Pancreas (tissue), 10 donors: ENCODE measurements around the gene DTNBP1. TPM values are rescaled to one million over a fixed set of nuclear protein-coding genes. Genes with fewer than 3 reads are reported as not detected.

Source experiments
- ATAC-seq, 4 donors: fragments of 200-7000 bp; cut with Tn5 transposase; one replicate each; pipeline versions ENCODE4 v1.8.0 to v1.9.1; 2020; ENCODE audit warnings: mild to moderate bottlenecking in 4 of 4, moderate library complexity in 4 of 4
- DNase-seq, 6 donors: peaks; one replicate each; pipeline ENCODE4 v3.0.0-alpha.2; 2020
- FAIRE-seq: peaks from 2 replicates; lab custom pipeline; 2012; peaks lifted over from hg19 to GRCh38; lab: Jason Lieb, UNC
- H3K27ac ChIP-seq, 4 donors: fragments of 200-600 bp; sonication (generic); 1 replicate in 3 of 4; 2 replicates in 1 of 4; pipeline versions ENCODE4 v1.5.0 to v1.8.0; 2020
- H3K27me3 ChIP-seq, 4 donors: fragments of 200-600 bp; one replicate each; pipeline ENCODE4 v1.8.0; 2021
- H3K36me3 ChIP-seq, 3 donors: fragments of 200-600 bp; sonication (generic) in 1 of 3; one replicate each; pipeline versions ENCODE4 v1.5.0 to v1.8.0; 2020 to 2021
- H3K4me1 ChIP-seq, 3 donors: fragments of 200-600 bp; one replicate each; pipeline ENCODE4 v1.8.0; 2021
- H3K4me3 ChIP-seq, 4 donors: fragments of 200-600 bp; sonication (generic) in 2 of 4; one replicate each; pipeline versions ENCODE4 v1.5.0 to v1.8.0; 2020 to 2021
- H3K9me3 ChIP-seq, 4 donors: fragments of 200-600 bp; one replicate each; pipeline ENCODE4 v1.8.0; 2021
- CTCF ChIP-seq, 4 donors: fragments of 200-600 bp; sonication (generic) in 3 of 4; IDR thresholded peaks; one replicate each; pipeline versions ENCODE4 v1.5.0 to v1.8.0; 2021; ENCODE audit warnings: antibody characterized with exemption in 4 of 4
- WGBS, 2 donors: extraction: QIAGEN DNeasy Blood & Tissue Kit; methylation state at CpG; one replicate each; pipeline ENCODE4 v1.1.7; 2013; 5-methylcytosine and 5-hydroxymethylcytosine counted together
- intact Hi-C, 3 donors: fragments of 100-400 bp; cut with DNase I; formaldehyde crosslinking; loops; one replicate each; pipeline versions ENCODE4 v1.11.1 to v1.14.2; 2022
- polyA plus RNA-seq, 2 donors: library from polyadenylated mRNA; stranded (reverse); fragments of 200-250 nt; gene quantifications; one replicate each; pipeline ENCODE4 v1.2.3, GENCODE V29; 2013
- total RNA-seq, 6 donors: library from RNA; stranded (reverse); fragmentation: NEBNext Ultra II Directional in 4 of 6; extraction: Animal tissue kit (Norgen Biotek cat#: 25700) in 4 of 6; gene quantifications; one replicate each; pipeline versions ENCODE4 v1.2.1 to v1.2.4, GENCODE V29; 2021 to 2023
- donor health status: healthy with polysubstance abuse.
- donor health status: DM: no; HTN: no; CAD: no; lungs with moderate emphysema.
- donor health status: DM: no; HTN: no; CAD: no.
- donor health status: control.
- donor health status: control.
- donor health status: Bipolar disorder and iron deficiency.
- donor health status: DM: yes; HTN: yes; CAD: no.
- donor health status: DM: no; HTN: no; CAD: no.
- donor health status: DM: no; HTN: no; CAD: no.
- donor health status: DM: yes; HTN: yes; CAD: no.

The DTNBP1 gene
- total and polyA plus RNA-seq, 8 donors, result 6.5 to 11.5 (median 8.0) TPM

GRCh38 chr6:15626160-15626559 is 36.7 kb downstream of the DTNBP1 start:
- Histone ChIP-seq H3K9me3 (no peaks in the 10 kb centered on the region), H3K36me3 (no peaks in the 10 kb centered on the region), H3K27ac (no peak overlapping the region), H3K27me3 (no peaks in the 10 kb centered on the region), H3K4me1 (peaks cover 0 to 10% (median 7%) of the 10 kb centered on the region in 3 donors), H3K4me3 (no peak overlapping the region)
- intact Hi-C loops, result loop anchor here in 1 of 3 donors (10.0 kb wide), 1 partner anchor 1411 kb away; no protein-coding TSS in a partner anchor
- WGBS, 2 donors, result 44 to 45% methylated on average over 1 of the region's 1 CpG
- no peak for DNase-seq
- no peak for ATAC-seq
- FAIRE-seq, result no peak
- TF ChIP-seq CTCF (IDR thresholded peaks at IDR 0.05), result no peak

- peak in 3 of 4 donors; percentile 41 to 58 (median 46) for TF ChIP-seq CTCF (IDR thresholded peaks at IDR 0.05)
- Histone ChIP-seq H3K4me3 (no peak overlapping the region), H3K27me3 (no peaks in the 10 kb centered on the region), H3K9me3 (no peaks in the 10 kb centered on the region), H3K27ac (no peak overlapping the region), H3K4me1 (peaks cover 0 to 13% (median 9%) of the 10 kb centered on the region in 3 donors), H3K36me3 (no peaks in the 10 kb centered on the region)
- intact Hi-C loops, result loop anchor here in 1 of 3 donors (10.0 kb wide), 1 partner anchor 1409 kb away; no protein-coding TSS in a partner anchor
- 70 to 74% methylated on average over 8 of the region's 8 CpGs for WGBS, 2 donors
- FAIRE-seq (peak; percentile 96), DNase-seq (no peak), ATAC-seq (peak; percentile 43 to 59 (median 52))
These were observed 39.3 kb downstream of the DTNBP1 start for GRCh38 chr6:15623276-15624116.

DNA sequence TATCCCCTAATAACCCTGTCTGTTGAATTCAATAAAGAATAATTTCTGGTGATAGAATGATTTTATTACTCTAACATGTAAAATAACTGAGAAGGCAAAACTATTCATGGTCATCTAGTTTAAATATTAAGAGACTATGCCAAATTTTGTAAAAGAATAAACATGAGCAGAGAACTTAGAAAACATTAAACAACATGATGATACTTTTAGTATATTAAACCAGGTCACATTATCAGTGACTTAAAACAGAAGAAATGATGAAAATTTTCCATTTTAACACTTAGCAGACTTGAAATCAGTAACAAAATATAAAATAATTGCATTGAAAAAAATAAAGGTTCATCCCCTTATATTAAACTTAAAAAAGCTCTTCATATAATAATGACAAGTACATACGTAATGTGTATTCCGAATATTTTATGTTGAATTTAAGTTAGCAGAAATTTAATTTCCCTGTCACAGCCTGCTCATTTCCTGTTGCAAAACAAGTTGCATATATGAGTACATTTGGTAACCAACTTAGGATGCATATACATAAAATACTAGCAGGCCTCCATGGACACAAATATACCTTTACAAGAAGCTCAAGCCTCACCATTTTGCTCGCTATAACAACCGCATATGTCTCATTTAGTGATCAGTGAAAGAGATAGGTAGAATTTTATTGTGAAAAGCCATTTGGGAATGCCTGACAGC is 40.6 kb downstream of the DTNBP1 start:
- intact Hi-C loops, result loop anchor here in 1 of 3 donors (10.0 kb wide), 1 partner anchor 1407 kb away; no protein-coding TSS in a partner anchor
- WGBS, 2 donors, result 91% methylated on average over 4 of the region's 4 CpGs
- FAIRE-seq (peak; percentile 39), DNase-seq (no peak), ATAC-seq (no peak)
- Histone ChIP-seq H3K4me3 (no peak overlapping the region), H3K4me1 (peaks cover 0 to 13% (median 9%) of the 10 kb centered on the region in 3 donors), H3K36me3 (no peaks in the 10 kb centered on the region), H3K27ac (peak overlapping the region in 3 of 4 donors; percentile 22 to 50 (median 49)), H3K9me3 (no peaks in the 10 kb centered on the region), H3K27me3 (no peaks in the 10 kb centered on the region)
- TF ChIP-seq CTCF (IDR thresholded peaks at IDR 0.05), result no peak

DNA sequence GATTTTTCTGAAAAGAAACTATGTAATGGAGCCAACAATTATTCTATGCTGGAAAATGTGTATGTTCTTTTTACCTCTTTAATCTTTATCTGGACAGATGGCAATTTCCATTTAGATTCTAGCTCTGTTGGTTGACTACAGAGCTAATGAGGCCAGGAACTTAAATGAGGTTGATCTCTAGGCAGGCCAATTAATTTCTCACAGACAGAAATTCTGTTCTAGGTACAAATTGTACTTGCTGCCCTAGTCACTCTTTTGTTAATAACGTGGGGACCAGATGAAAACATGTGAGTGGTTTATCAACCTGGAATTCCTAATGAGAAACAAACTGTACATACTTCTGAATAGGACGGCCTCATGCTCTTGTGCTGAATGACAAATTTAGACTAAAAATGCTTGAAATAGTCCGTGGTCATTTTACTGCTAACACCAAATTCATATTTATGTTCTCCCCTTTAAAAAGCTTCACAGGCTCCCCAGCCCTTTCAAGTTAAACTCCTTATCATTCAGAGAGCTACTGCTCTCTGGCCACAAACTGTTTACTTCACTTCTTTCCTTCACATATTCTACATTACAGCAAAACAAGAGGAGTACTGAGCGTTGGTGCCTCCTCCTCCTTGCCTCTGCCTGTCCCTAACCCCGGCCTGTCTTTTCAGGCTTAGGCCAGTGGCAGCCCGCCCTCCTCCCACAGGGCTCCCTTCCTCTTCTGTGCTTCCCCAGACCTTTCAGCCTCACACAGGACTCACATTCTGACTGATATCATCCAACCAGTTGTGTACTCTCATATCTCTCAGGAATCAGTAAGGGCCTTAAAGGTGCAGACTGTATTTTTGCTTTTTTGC is 41.4 kb downstream of the DTNBP1 start:
- FAIRE-seq (no peak), ATAC-seq (peak; percentile 52 to 90 (median 80)), DNase-seq (peak in 1 of 6 donors; percentile 49)
- Histone ChIP-seq H3K27me3 (no peaks in the 10 kb centered on the region), H3K27ac (peak overlapping the region; percentile 7 to 50 (median 36)), H3K9me3 (no peaks in the 10 kb centered on the region), H3K36me3 (no peaks in the 10 kb centered on the region), H3K4me1 (peaks cover 0 to 13% (median 9%) of the 10 kb centered on the region in 3 donors), H3K4me3 (no peak overlapping the region)
- intact Hi-C loops, result loop anchor here in 1 of 3 donors (10.0 kb wide), 1 partner anchor 1407 kb away; no protein-coding TSS in a partner anchor
- TF ChIP-seq CTCF (IDR thresholded peaks at IDR 0.05), result no peak
- 19 to 22% methylated on average over 6 of the region's 6 CpGs for WGBS, 2 donors
